HCT116 (cell line): ENCODE measurements around the gene TNNI2. TPM values are rescaled to one million over a fixed set of nuclear protein-coding genes. Genes with fewer than 3 reads are reported as not detected.
A peak's percentile ranks its signal among the peaks of the same experiment; 100 is the strongest.

Experiments used
- ATAC-seq: fragments of 200-7000 bp; cut with Tn5 transposase; 2 replicates; pipeline ENCODE4 v1.9.1; 2020; ENCODE audit warnings: mild to moderate bottlenecking, moderate library complexity
- BruUV-seq: library from RNA; stranded (reverse); fragments of 400-500 nt; replicated peaks from 2 replicates; lab custom pipeline; 2021; lab: Mats Ljungman, UMichigan
- CTCF ChIA-PET: fragments of 300-600 bp; sonication (Branson Sonifier 250); formaldehyde crosslinking; loops from one replicate; lab custom pipeline; 2021; ENCODE audit warnings: antibody characterized with exemption; lab: Charles Lee
- POLR2A ChIA-PET: fragments of 300-600, 350-600 bp; sonication (Branson Sonifier 250); formaldehyde crosslinking; loops from one replicate; lab custom pipeline; 2021; ENCODE audit warnings: antibody characterized with exemption; lab: Charles Lee
- RAD21 ChIA-PET, 2 experiments: fragments of 300-600 bp; sonication (Branson Sonifier 250); formaldehyde crosslinking; loops; one replicate each; lab custom pipeline; 2023; ENCODE audit warnings: low total read pairs in 2 of 2; ENCODE audit not compliant: uncharacterized antibody in 2 of 2, unreplicated experiment in 2 of 2, low non-redundant PET in 1 of 2; lab: Charles Lee
- DNase-seq: peaks from one replicate; pipeline ENCODE4 v3.0.0-alpha.2; 2010; ENCODE audit warnings: low read depth, low spot score
- H2AFZ ChIP-seq: fragments of 200-600 bp; shearing (Covaris generic), sonication (generic); 2 replicates; pipeline ENCODE4 v1.6.1; 2017; ENCODE audit warnings: low read depth, mixed run types, mixed read lengths, antibody characterized with exemption, low read length; ENCODE audit not compliant: poor library complexity, severe bottlenecking
- H3K27ac ChIP-seq: 2 replicates; pipeline ENCODE4 v1.5.1; 2012; ENCODE audit warnings: low read depth, low read length
- H3K27me3 ChIP-seq: fragments of 200-600 bp; sonication (generic); 2 replicates; pipeline ENCODE4 v1.6.1; 2016; ENCODE audit warnings: mixed run types, low read length, mixed read lengths; ENCODE audit not compliant: insufficient read depth
- H3K36me3 ChIP-seq, 2 experiments: fragments of 200-500 bp in 1 of 2; fragments of 200-600 bp in 1 of 2; sonication (Bioruptor generic) in 1 of 2; sonication (generic) in 1 of 2; 2 replicates each; pipeline versions ENCODE4 v1.5.1 to v1.6.1; 2014 to 2016; ENCODE audit warnings: low read length in 2 of 2, inconsistent platforms in 1 of 2, mixed read lengths in 1 of 2, mixed run types in 1 of 2; ENCODE audit not compliant: insufficient read depth in 2 of 2, control insufficient read depth in 1 of 2
- H3K4me1 ChIP-seq, 2 experiments: fragments of 200-600 bp in 1 of 2; sonication (generic) in 1 of 2; 2 replicates each; pipeline versions ENCODE4 v1.5.1 to v1.6.1; 2012 to 2017; ENCODE audit warnings: low read length in 2 of 2, inconsistent platforms in 1 of 2, mild to moderate bottlenecking in 1 of 2, mixed read lengths in 1 of 2, mixed run types in 1 of 2, moderate library complexity in 1 of 2; ENCODE audit not compliant: insufficient read depth in 2 of 2, control insufficient read depth in 1 of 2
- H3K4me2 ChIP-seq: fragments of 200-600 bp; sonication (generic); 2 replicates; pipeline ENCODE4 v1.6.1; 2017; ENCODE audit warnings: mixed run types, low read length, mixed read lengths
- H3K4me3 ChIP-seq, 2 experiments: fragments of 200-600 bp in 1 of 2; sonication (generic) in 1 of 2; replicated peaks in 1 of 2; 2 replicates each; pipeline ENCODE4 v1.5.1; 2011 to 2016; ENCODE audit warnings: low read length in 2 of 2, control low read depth in 1 of 2, low read depth in 1 of 2, mild to moderate bottlenecking in 1 of 2, mixed read lengths in 1 of 2, mixed run types in 1 of 2
- H3K79me2 ChIP-seq: fragments of 200-600 bp; sonication (generic); 2 replicates; pipeline ENCODE4 v1.6.1; 2017; ENCODE audit warnings: mild to moderate bottlenecking, mixed run types, low read length, moderate library complexity, mixed read lengths; ENCODE audit not compliant: insufficient read depth
- H3K9ac ChIP-seq: fragments of 200-600 bp; sonication (generic); 2 replicates; pipeline ENCODE4 v1.6.1; 2016; ENCODE audit warnings: low read length, mixed read lengths
- H3K9me2 ChIP-seq: fragments of 200-600 bp; sonication (generic), shearing (Covaris generic); 2 replicates; pipeline ENCODE4 v1.6.1; 2017; ENCODE audit warnings: mixed run types, mild to moderate bottlenecking, moderate library complexity; ENCODE audit not compliant: insufficient read depth
- H3K9me3 ChIP-seq, 2 experiments: fragments of 200-500 bp in 1 of 2; fragments of 200-600 bp in 1 of 2; sonication (Bioruptor generic) in 1 of 2; sonication (generic) in 1 of 2; 2 replicates each; pipeline ENCODE4 v1.6.1; 2014 to 2017; ENCODE audit warnings: low read length in 2 of 2, mixed read lengths in 2 of 2, inconsistent platforms in 1 of 2, low read depth in 1 of 2, mild to moderate bottlenecking in 1 of 2, mixed run types in 1 of 2, moderate library complexity in 1 of 2; ENCODE audit not compliant: control insufficient read depth in 1 of 2, insufficient read depth in 1 of 2
- H4K20me1 ChIP-seq: fragments of 200-600 bp; sonication (generic), shearing (Covaris generic); 2 replicates; pipeline ENCODE4 v1.6.1; 2017; ENCODE audit warnings: mixed run types, mild to moderate bottlenecking, moderate library complexity; ENCODE audit not compliant: insufficient read depth
- CTCF ChIP-seq, 3 experiments: fragments of 200-600 bp in 1 of 3; sonication (generic) in 1 of 3; IDR thresholded peaks in 2 of 3; conservative IDR thresholded peaks in 1 of 3; 2 replicates each; pipeline ENCODE4 v1.5.1; 2012 to 2017; ENCODE audit warnings: low read depth in 2 of 3, low read length in 2 of 3, antibody characterized with exemption in 1 of 3, borderline replicate concordance in 1 of 3, control low read depth in 1 of 3, mild to moderate bottlenecking in 1 of 3, mixed read lengths in 1 of 3, mixed run types in 1 of 3, moderate library complexity in 1 of 3; ENCODE audit not compliant: insufficient read depth in 1 of 3
- FOSL1 ChIP-seq: IDR thresholded peaks from 2 replicates; pipeline ENCODE4 v1.6.1; 2012; ENCODE audit warnings: low read depth
- POLR2AphosphoS5 ChIP-seq: IDR thresholded peaks from 2 replicates; pipeline ENCODE4 v1.6.1; 2011; ENCODE audit warnings: mild to moderate bottlenecking, low read depth, low read length, moderate library complexity
- SP1 ChIP-seq: IDR thresholded peaks from 2 replicates; pipeline ENCODE4 v1.6.1; 2012; ENCODE audit warnings: low read depth
- YY1 ChIP-seq: IDR thresholded peaks from 2 replicates; pipeline ENCODE4 v1.6.1; 2011; ENCODE audit warnings: low read length, low read depth, moderate library complexity, mild to moderate bottlenecking; ENCODE audit not compliant: insufficient replicate concordance; ENCODE audit errors: extremely low read depth
- ZBTB33 ChIP-seq: IDR thresholded peaks from 2 replicates; pipeline ENCODE4 v1.6.1; 2011; ENCODE audit warnings: mild to moderate bottlenecking, low read length, moderate library complexity; ENCODE audit not compliant: insufficient replicate concordance; ENCODE audit errors: extremely low read depth
- intact Hi-C: fragments of 100-400 bp; cut with micrococcal nuclease; formaldehyde crosslinking; loops from 2 replicates; pipeline ENCODE4 v1.10.0; 2022
- total RNA-seq: library from RNA; stranded (reverse); gene quantifications from one replicate; pipeline ENCODE4 v1.2.1, GENCODE V29; 2021; ENCODE audit not compliant: unreplicated experiment

TNNI2 gene
- total RNA-seq, 1 experiment from 2014 or later: not detected

GRCh38 chr11:1832211-1832919 is 6.4 kb upstream of the TNNI2 start:
- ChIA-PET POLR2A (interaction anchor here (1.1 to 2.3 kb wide), 2 partner anchors 139 to 180 kb away, joined by 6 to 26 read pairs; no protein-coding TSS in a partner anchor), RAD21 (interaction anchor here (0.6 to 3.1 kb wide), 16 partner anchors 8 to 319 kb away, joined by 3 to 63 read pairs (median 4); no protein-coding TSS in a partner anchor), CTCF (interaction anchor here (0.6 to 5.0 kb wide), 28 partner anchors 7 to 326 kb away, joined by 3 to 259 read pairs (median 4); partner anchors contain the start of gene H19)
- TF ChIP-seq CTCF (IDR thresholded peaks at IDR 0.05 in 2 of 3, conservative IDR thresholded peaks at IDR 0.05 in 1 of 3; ENCODE audit: borderline replicate concordance in 1 of 3, insufficient read depth in 1 of 3, low read depth in 2 of 3, low read length in 2 of 3): peak in 2 of 3 experiments; percentile 94 to 96; a peak in 4 of 6 replicates
- TF ChIP-seq ZBTB33: no peak
- no peak for TF ChIP-seq FOSL1
- TF ChIP-seq SP1: no peak
- TF ChIP-seq POLR2AphosphoS5: 0 out of 2 replicates have a peak, but pooled peaks have one; percentile 17
- TF ChIP-seq YY1: peak; percentile 44
- H4K20me1 ChIP-seq: no peaks in the 10 kb centered on the region
- peak overlapping the region; percentile 31 to 55 for H3K4me3 ChIP-seq
- no peak overlapping the region; the same call in 1 of the 2 replicates for H3K27ac ChIP-seq
- peaks cover 57 to 82% of the 10 kb centered on the region in 2 experiments for H3K4me1 ChIP-seq
- peak; percentile 54 for ATAC-seq
- H3K27me3 ChIP-seq: no peaks in the 10 kb centered on the region
- DNase-seq: no peak
- H3K9ac ChIP-seq: peak overlapping the region; percentile 35
- no TSS peak for BruUV-seq
- peak overlapping the region; percentile 82 for H2AFZ ChIP-seq
- no peaks in the 10 kb centered on the region for H3K36me3 ChIP-seq
- H3K4me2 ChIP-seq: peak overlapping the region; percentile 85
- no peaks in the 10 kb centered on the region for H3K9me3 ChIP-seq
- intact Hi-C loops: loop anchor here (1.0 to 2.0 kb wide), 3 partner anchors 138 to 286 kb away; no protein-coding TSS in a partner anchor
- no peaks in the 10 kb centered on the region for H3K9me2 ChIP-seq
- no peaks in the 10 kb centered on the region for H3K79me2 ChIP-seq
